B cell (primary cell): ENCODE results near the gene EPHB1. TPM values are rescaled to one million over a fixed set of nuclear protein-coding genes. Genes with fewer than 3 reads are reported as not detected.

Source experiments
- ATAC-seq: fragments of 200-7000 bp; cut with Tn5 transposase; one replicate; pipeline ENCODE4 v1.10.0; 2021; ENCODE audit warnings: low read depth, mild to moderate bottlenecking, moderate number of reproducible peaks, moderate library complexity
- CTCF ChIA-PET: fragments of 350-600 bp; sonication (Branson Sonifier 250); formaldehyde crosslinking; loops from one replicate; lab custom pipeline; 2021; ENCODE audit warnings: antibody characterized with exemption, inconsistent platforms; lab: Charles Lee
- POLR2A ChIA-PET: fragments of 350-600 bp; sonication (Branson Sonifier 250); formaldehyde crosslinking; loops from one replicate; lab custom pipeline; 2021; ENCODE audit warnings: antibody characterized with exemption; lab: Charles Lee
- DNase-seq: peaks from one replicate; pipeline ENCODE4 v3.0.0; 2013
- H2AFZ ChIP-seq: 2 replicates; pipeline ENCODE4 v1.6.1; 2012; ENCODE audit warnings: mild to moderate bottlenecking, low read depth, low read length; ENCODE audit not compliant: insufficient read depth, poor library complexity, severe bottlenecking
- H3K27ac ChIP-seq, 2 donors: 1 replicate in 1 of 2; 2 replicates in 1 of 2; pipeline ENCODE4 v1.5.1; 2012 to 2013; ENCODE audit warnings: low read length in 2 of 2, mild to moderate bottlenecking in 2 of 2, moderate library complexity in 1 of 2
- H3K27me3 ChIP-seq, 4 experiments: fragments of 200-600 bp in 1 of 4; sonication (generic) in 1 of 4; replicated peaks in 1 of 4; 1 replicate in 2 of 4; 2 replicates in 2 of 4; pipeline versions ENCODE4 v1.6.1 to v1.7.0; 2013 to 2016; ENCODE audit warnings: low read length in 3 of 4, mild to moderate bottlenecking in 2 of 4, mixed read lengths in 1 of 4, moderate library complexity in 1 of 4; ENCODE audit not compliant: insufficient read depth in 4 of 4, control insufficient read depth in 3 of 4; ENCODE audit errors: control extremely low read depth in 1 of 4
- H3K36me3 ChIP-seq, 2 experiments: replicated peaks in 1 of 2; 1 replicate in 1 of 2; 2 replicates in 1 of 2; pipeline versions ENCODE4 v1.6.1 to v1.7.1; 2013; ENCODE audit warnings: low read length in 1 of 2; ENCODE audit not compliant: insufficient read depth in 2 of 2, control insufficient read depth in 1 of 2; ENCODE audit errors: control extremely low read depth in 1 of 2, extremely low read depth in 1 of 2
- H3K4me1 ChIP-seq, 2 donors: fragments of 200-600 bp in 1 of 2; sonication (generic) in 1 of 2; 1 replicate in 1 of 2; 2 replicates in 1 of 2; pipeline versions ENCODE4 v1.5.1 to v1.6.1; 2013 to 2017; ENCODE audit warnings: low read length in 2 of 2; ENCODE audit not compliant: control insufficient read depth in 2 of 2, insufficient read depth in 2 of 2
- H3K4me2 ChIP-seq: replicated peaks from 2 replicates; pipeline ENCODE3; 2012; ENCODE audit warnings: mild to moderate bottlenecking, low read depth, low read length; ENCODE audit not compliant: poor library complexity, severe bottlenecking
- H3K4me3 ChIP-seq, 5 experiments: fragments of 200-600 bp in 1 of 5; sonication (generic) in 1 of 5; 1 replicate in 3 of 5; 2 replicates in 2 of 5; pipeline versions ENCODE4 v1.5.1 to v1.7.0; 2011 to 2016; ENCODE audit warnings: low read length in 4 of 5, mild to moderate bottlenecking in 4 of 5, low read depth in 2 of 5, control low read depth in 1 of 5, moderate library complexity in 1 of 5; ENCODE audit not compliant: insufficient read depth in 1 of 5; ENCODE audit errors: control extremely low read depth in 1 of 5, extremely low read depth in 1 of 5
- H3K79me2 ChIP-seq: fragments of 200-600 bp; sonication (generic); one replicate; pipeline ENCODE4 v1.6.0; 2016; ENCODE audit warnings: low read length; ENCODE audit not compliant: control insufficient read depth, insufficient read depth
- H3K9ac ChIP-seq: fragments of 200-600 bp; sonication (generic); 2 replicates; pipeline ENCODE4 v1.6.1; 2017; ENCODE audit warnings: mild to moderate bottlenecking, low read length, moderate library complexity
- H3K9me3 ChIP-seq, 3 donors: one replicate each; pipeline versions ENCODE4 v1.6.1 to v1.7.1; 2013; ENCODE audit warnings: low read length in 2 of 3; ENCODE audit not compliant: control insufficient read depth in 2 of 3, insufficient read depth in 1 of 3; ENCODE audit errors: control extremely low read depth in 1 of 3
- H4K20me1 ChIP-seq: 2 replicates; pipeline ENCODE4 v1.6.0; 2012; ENCODE audit warnings: mild to moderate bottlenecking, low read length; ENCODE audit not compliant: insufficient read depth, control insufficient read depth, poor library complexity, severe bottlenecking
- H3K27ac Mint-ChIP-seq: one replicate; pipeline ENCODE4 v1.8.0; 2021; ENCODE audit warnings: mixed read lengths
- H3K27me3 Mint-ChIP-seq: one replicate; pipeline ENCODE4 v1.8.0; 2021; ENCODE audit warnings: mixed read lengths
- H3K4me1 Mint-ChIP-seq: one replicate; pipeline ENCODE4 v1.8.0; 2021; ENCODE audit warnings: mixed read lengths
- H3K4me3 Mint-ChIP-seq: one replicate; pipeline ENCODE4 v1.8.0; 2021; ENCODE audit warnings: mixed read lengths
- H3K9me3 Mint-ChIP-seq: one replicate; pipeline ENCODE4 v1.8.0; 2022; ENCODE audit warnings: mixed read lengths; ENCODE audit not compliant: insufficient read depth
- EZH2 ChIP-seq: IDR thresholded peaks from 2 replicates; pipeline ENCODE4 v1.6.1; 2012; ENCODE audit warnings: borderline replicate concordance, low read depth, mild to moderate bottlenecking, moderate library complexity, low read length; ENCODE audit not compliant: insufficient read depth, poor library complexity, severe bottlenecking
- WGBS: methylation state at CpG from one replicate; pipeline ENCODE4 v1.1.5; 2013; ENCODE audit warnings: missing lambda C conversion rate; ENCODE audit not compliant: insufficient coverage; 5-methylcytosine and 5-hydroxymethylcytosine counted together
- intact Hi-C: fragments of 100-400 bp; cut with micrococcal nuclease; formaldehyde crosslinking; loops from one replicate; pipeline ENCODE4 v1.10.0; 2022
- polyA plus RNA-seq: library from polyadenylated mRNA; depleted of rRNA; stranded (reverse); fragments of >200 nt; gene quantifications from 2 replicates; pipeline ENCODE4 v1.2.3, GENCODE V29; 2012
- total RNA-seq, 2 donors: library from RNA; stranded (reverse); fragments of 120-200 nt in 1 of 2; gene quantifications; 1 replicate in 1 of 2; 2 replicates in 1 of 2; pipeline versions ENCODE4 v1.2.3 to v1.2.4, GENCODE V29; 2013 to 2022
- TF ChIP-seq, protein P1 (sequence below): fragments of 200-600 bp; IDR thresholded peaks from one replicate; pipeline ENCODE4 v1.8.0; 2022; ENCODE audit warnings: antibody characterized with exemption, mild to moderate bottlenecking

The EPHB1 gene
- total and polyA plus RNA-seq, 2 donors (not counting 1 experiment from before 2014, with no cell fraction given), result 0.01 TPM; not detected in 1

- TF ChIP-seq, protein P1, sequence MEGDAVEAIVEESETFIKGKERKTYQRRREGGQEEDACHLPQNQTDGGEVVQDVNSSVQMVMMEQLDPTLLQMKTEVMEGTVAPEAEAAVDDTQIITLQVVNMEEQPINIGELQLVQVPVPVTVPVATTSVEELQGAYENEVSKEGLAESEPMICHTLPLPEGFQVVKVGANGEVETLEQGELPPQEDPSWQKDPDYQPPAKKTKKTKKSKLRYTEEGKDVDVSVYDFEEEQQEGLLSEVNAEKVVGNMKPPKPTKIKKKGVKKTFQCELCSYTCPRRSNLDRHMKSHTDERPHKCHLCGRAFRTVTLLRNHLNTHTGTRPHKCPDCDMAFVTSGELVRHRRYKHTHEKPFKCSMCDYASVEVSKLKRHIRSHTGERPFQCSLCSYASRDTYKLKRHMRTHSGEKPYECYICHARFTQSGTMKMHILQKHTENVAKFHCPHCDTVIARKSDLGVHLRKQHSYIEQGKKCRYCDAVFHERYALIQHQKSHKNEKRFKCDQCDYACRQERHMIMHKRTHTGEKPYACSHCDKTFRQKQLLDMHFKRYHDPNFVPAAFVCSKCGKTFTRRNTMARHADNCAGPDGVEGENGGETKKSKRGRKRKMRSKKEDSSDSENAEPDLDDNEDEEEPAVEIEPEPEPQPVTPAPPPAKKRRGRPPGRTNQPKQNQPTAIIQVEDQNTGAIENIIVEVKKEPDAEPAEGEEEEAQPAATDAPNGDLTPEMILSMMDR, result no peak
- TF ChIP-seq EZH2, result no peak
- Mint-ChIP-seq H3K27ac (no peak overlapping the region), H3K4me3 (no peak overlapping the region), H3K27me3 (no peaks in the 10 kb centered on the region), H3K9me3 (no peaks in the 10 kb centered on the region), H3K4me1 (no peaks in the 10 kb centered on the region)
- Histone ChIP-seq H4K20me1 (no peaks in the 10 kb centered on the region), H3K36me3 (no peaks in the 10 kb centered on the region), H3K79me2 (no peaks in the 10 kb centered on the region), H2AFZ (no peak overlapping the region), H3K27ac (no peak overlapping the region), H3K9ac (no peak overlapping the region), H3K9me3 (no peaks in the 10 kb centered on the region), H3K27me3 (no peaks in the 10 kb centered on the region), H3K4me3 (no peak overlapping the region), H3K4me1 (no peaks in the 10 kb centered on the region), H3K4me2 (no peak overlapping the region)
- POLR2A ChIA-PET, result no interaction called here
- no peak for ATAC-seq
- CTCF ChIA-PET, result no interaction called here
- WGBS, result no CpG with 5 or more reads among the region's 3 CpGs
- DNase-seq, result no peak
- intact Hi-C loops, result no loop called here
Measured at GRCh38 chr3:135147657-135148056, 352.6 kb downstream of the EPHB1 start.

DNA sequence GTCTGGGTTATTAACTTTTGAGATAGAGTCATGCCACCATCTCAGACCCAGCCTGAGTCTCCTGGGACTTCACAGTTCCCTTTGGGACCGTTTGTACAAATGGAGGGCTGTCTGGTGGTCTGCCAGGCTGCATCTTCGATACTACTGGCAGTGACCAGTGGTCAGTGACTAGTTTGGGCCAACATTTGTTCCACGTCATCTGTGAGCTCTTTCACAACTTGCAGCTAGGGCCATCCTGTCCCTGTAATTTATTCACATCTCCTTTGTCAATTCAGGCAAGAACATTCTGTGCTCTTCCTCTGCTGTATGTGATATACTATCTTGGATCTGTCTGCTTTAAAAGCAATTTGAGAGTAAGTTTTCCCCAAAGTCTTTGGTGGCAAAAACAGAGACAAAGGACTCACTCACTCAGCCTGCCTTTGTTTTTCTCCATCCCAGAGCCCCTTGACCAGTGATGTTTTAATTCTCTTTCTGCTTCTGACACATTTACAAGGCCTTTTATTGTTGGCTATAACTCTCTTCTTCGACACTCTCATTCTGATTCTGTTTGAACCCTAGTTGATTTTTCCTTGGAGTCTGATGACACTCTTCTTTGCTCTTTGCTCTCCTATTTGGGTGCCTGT is 353.4 kb downstream of the EPHB1 start:
- Histone ChIP-seq H3K9me3 (no peaks in the 10 kb centered on the region), H3K27me3 (no peaks in the 10 kb centered on the region), H3K27ac (no peak overlapping the region), H3K79me2 (no peaks in the 10 kb centered on the region), H3K4me2 (no peak overlapping the region), H3K36me3 (no peaks in the 10 kb centered on the region), H3K4me3 (no peak overlapping the region), H3K9ac (no peak overlapping the region), H4K20me1 (no peaks in the 10 kb centered on the region), H2AFZ (no peak overlapping the region), H3K4me1 (no peaks in the 10 kb centered on the region)
- DNase-seq, result no peak
- ChIA-PET CTCF (no interaction called here), POLR2A (no interaction called here)
- no peak overlapping the region for H3K4me3 Mint-ChIP-seq
- no peaks in the 10 kb centered on the region for H3K27me3 Mint-ChIP-seq
- H3K27ac Mint-ChIP-seq, result no peak overlapping the region
- no peak for ATAC-seq
- intact Hi-C loops, result no loop called here
- WGBS, result 78% methylated on average over 3 of the region's 4 CpGs
- H3K4me1 Mint-ChIP-seq, result no peaks in the 10 kb centered on the region
- no peaks in the 10 kb centered on the region for H3K9me3 Mint-ChIP-seq
- TF ChIP-seq, protein P1, result no peak
- TF ChIP-seq EZH2, result no peak
